ENCODE results near the gene CARD9.

Gene CARD9

GRCh38 chr9:136401173-136401922 lies 27.9 kb upstream of the CARD9 start:
- DNase-seq (ENCODE audit: low read depth, low spot score): no peak

DNA sequence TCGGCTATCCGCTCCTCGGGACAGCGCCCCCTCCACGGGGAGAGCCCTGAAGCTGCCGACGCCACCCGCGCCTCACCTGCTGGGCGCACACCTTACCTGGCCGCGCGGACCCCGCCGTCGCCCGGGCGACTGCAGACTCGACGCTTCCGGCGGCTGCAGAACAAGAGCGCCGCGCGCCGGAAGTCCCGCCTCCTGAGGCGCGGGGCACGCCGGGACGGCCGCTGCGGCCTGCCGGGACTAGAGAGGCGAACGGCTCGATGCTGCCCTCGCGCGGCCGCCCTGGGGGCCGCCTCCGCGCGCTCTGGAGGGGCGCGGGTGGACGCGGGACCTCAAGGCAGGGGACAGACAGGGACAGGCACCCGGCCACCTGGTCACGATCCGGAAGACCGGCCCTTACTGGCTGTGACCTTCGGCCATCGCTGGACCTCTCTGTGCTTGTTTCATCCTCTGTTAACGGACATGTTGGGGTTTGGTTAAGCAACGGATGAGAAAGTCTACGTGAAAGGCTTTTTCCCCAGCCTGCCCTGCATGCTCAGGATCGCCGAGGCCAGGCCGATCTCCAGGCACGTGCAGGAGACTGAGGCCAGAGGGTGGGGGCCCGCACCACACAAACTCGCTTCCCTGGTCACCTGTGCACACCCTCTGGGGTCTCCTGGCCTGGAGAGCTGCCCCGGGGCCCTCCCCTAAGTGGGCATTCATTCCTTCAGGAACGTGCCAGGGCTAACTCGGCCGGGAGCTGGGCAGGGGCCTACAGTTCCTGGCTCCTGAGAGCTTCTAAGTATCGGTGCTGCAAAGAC lies 26.8 kb upstream of the CARD9 start, which contains the start of gene SNAPC4:
SNAPC4 (minus strand) TSS at position 133 of the 797 bp plus-strand sequence. CDS start 1,742 bp downstream, outside the sequence.
- DNase-seq (ENCODE audit: low read depth, low spot score): peak; percentile 94

GRCh38 chr9:136399176-136400037 lies 25.9 kb upstream of the CARD9 start:
- DNase-seq (ENCODE audit: low read depth, low spot score): peak; percentile 31

DNA sequence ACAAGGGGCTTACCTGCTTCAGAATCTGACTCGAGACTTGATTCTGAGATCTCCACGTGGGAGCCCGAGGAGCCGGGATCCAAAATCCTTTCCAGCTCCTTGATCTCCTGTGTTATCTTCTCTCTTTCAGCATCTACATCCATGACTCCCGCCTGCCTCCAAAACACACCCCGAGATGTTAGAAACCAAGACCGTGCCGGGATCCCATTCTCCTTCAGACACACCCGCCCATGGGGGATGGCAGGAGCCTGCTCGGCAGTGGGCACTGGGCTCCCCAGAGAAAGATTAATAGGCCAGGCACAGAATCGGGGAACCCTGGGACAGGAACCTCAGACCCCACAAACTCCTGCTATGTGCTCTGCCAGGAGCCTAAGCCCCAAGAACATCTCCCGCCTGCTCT lies 24.8 kb upstream of the CARD9 start:
- no peak for DNase-seq (ENCODE audit: low read depth, low spot score)

DNA sequence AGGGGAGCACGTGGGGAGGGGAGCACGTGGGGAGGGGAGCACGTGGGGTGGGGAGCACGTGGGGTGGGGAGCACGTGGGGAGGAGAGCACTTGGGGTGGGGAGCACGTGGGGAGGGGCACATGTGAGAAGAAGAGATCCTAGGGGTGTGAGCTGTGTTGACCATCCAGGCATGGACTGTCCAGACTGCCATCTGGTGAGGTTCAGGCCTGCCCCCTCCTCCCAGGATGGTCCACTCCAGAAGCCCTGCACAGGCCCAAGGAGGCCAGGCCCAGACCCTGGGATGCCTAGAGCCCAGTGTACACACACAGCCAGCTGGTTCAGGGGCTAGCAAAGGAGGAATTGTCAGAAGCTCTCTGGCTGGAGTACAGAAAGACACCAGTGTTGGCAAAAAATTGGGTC lies 24.2 kb upstream of the CARD9 start:
- DNase-seq (ENCODE audit: low read depth, low spot score): no peak

DNA sequence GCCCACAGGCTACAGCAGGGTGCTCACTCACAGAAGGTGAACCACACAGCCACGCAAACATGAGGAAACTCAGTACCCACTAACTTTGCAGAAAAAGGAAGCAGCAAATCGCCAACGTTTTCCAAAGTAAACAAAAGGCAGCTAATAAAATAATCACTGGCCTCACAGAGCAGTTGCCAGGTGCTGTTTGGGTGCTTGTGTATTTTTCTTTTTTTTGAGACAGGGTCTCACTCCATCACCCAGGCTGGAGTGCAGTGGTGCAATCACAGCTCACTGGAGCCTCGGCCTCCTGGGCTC lies 22.7 kb upstream of the CARD9 start:
- no peak for DNase-seq (ENCODE audit: low read depth, low spot score)

DNA sequence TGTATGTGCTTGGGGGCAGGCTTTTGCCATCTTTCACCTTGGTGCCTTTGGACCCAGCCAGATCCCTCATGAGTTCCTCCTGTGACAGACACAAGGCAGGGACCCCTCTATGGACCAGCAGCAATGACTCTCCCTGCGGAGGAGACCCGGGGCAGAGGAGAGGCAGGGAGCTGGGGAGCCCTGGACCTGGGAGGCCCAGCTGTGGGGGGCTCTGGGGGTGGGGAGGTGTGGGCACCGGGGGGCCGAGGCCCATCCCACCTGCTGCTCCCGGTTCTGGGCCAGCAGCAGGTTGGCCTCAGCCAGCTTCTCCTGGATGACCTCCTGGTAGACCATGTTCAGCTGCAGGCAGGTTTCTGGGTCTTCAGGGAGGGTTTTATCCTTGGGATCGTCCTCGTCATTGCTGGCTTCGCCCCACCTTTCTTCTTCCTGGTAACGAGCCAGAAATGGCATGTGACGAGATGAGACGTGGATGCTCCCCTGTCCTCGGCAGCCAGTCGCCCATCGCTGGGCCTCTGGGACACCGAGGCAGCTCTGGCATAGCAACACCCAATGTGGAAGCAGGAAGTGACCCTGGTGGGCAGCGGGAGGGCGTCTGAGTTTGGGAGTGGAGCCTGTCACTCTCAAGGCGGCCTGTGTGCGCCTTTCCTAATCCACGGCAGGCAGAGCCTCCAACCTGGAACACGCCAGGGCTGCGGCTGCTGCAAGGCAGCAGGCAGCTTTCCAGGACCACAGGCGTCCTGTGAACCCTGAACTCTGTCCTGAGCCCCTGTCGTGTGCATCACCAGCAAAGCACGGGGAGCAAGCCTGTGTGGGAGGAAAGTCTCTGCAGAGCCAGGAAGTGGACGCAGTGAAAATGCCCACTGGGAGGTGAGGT lies 22.1 kb upstream of the CARD9 start:
- DNase-seq (ENCODE audit: low read depth, low spot score): no peak

DNA sequence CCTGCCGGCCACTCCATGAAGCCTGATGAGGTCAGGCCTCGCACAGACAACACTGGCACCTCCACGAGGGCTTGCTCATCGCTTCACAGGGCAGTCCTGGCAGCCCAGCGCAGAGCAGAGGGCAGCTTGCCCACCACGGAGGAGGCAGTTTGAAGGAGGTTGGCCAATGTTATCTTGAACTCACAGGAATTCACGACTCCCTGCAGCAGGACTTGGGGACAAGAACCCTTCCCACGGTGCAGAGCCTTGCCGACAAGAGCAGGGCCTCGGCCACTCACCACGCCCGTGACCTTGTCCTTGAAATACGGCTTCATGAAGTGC lies 21.5 kb upstream of the CARD9 start:
- DNase-seq (ENCODE audit: low read depth, low spot score): no peak

DNA sequence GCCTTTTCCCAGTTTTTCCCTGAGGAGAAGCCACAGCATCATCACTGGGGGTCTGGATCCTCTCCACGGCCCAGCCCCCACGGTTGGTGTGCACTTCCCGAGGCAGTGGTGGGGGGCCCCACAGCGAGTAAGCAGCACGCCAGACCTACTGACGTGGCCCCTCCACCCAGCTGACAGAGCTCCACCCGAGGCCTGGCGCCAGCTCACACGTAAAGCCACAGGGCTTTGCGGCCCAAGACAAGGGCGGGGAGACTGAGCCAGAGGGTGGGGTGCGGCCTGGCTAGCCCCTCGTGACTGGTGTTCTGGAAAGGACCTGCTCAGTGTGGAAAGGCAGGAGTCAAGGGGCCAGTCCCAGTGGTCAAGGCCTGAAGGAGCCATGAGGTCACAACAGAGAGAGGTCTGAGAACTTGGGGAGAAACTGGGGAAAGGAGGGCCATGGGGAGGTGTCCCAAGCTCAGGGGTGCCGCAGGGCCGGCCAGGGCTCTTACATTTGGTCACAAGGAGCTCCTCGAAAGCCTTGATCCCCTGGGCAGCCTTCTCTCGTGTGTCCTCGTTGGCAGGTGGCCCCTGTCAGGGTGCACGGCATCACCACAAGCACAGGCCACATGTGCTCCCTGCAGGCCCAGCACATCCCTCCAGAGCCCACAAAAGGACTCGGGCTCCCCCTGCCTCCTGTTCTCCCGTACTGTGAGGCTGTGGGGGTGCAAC lies 21.0 kb upstream of the CARD9 start:
- DNase-seq (ENCODE audit: low read depth, low spot score): no peak

DNA sequence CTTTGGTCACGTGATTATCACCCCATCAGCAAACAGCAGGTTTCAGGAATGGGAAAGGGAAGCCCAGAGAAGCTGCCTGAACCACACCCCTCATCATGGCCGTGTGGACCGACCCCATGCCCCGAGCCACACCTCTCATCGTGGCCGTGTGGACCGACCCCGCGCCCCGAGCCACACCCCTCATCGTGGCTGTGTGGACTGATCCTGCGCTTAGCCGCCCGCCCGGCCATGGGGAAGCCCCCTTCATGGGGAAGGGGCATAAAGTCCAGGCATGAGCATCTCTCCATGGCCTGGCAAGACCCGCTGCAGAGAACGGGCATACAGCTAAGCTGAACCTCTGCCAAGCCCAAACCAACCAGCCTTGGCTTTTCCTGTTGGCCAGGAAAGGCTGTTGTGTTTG lies 20.1 kb upstream of the CARD9 start:
- DNase-seq (ENCODE audit: low read depth, low spot score): no peak

DNA sequence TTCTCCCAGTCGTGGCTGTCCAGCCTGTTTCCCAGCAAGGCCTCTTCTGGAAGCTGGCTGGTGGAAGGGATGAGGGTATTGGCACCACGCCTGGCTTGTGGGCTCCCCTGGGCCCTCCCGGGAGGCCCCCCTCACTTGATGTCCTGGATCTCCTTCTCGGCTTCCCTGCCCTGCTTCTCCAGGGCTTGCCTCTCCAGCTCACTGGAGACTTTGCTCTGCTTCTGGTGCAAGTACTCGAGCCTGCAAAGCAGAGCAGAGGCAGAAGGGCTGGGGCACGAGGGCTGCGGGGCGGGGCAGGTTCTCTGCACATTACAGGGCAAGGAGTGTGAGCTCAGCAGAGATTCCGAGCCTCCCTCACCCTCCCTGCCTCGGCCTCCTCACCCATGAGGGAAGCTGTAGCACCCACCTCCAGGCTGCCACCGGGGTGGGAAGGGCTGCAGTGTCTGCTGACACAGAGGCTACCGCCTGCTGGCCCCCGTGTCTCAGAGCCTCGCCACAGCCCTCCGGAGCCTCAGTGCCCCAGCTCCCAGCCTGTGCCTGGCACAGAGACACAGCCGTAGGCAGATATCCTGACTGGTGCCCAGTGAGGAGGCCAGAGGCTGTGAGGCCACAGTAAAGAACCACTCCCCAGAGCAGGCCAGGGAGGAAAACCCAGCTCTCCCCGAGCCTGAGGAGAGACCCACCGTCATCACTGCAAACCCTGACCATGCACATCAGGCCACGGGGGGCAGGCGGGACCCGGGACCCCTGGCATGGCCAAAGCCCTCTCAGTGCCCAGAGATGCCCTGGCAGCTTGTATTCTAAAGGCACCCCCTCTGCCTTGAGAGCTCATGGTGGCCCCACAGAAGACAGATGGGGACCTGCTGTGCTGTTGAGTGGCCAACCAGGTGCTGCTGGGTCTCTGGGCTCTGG lies 19.3 kb upstream of the CARD9 start:
- no peak for DNase-seq (ENCODE audit: low read depth, low spot score)

- DNase-seq (ENCODE audit: low read depth, low spot score): no peak
These were observed 18.5 kb upstream of the CARD9 start for GRCh38 chr9:136391737-136392537.

- no peak for DNase-seq (ENCODE audit: low read depth, low spot score)
These were observed 15.9 kb upstream of the CARD9 start for GRCh38 chr9:136389396-136389795.

- DNase-seq (ENCODE audit: low read depth, low spot score): no peak
These were observed 13.7 kb upstream of the CARD9 start for GRCh38 chr9:136387217-136387616.

- DNase-seq (ENCODE audit: low read depth, low spot score): no peak
These were observed 12.5 kb upstream of the CARD9 start for GRCh38 chr9:136386018-136386417.

DNA sequence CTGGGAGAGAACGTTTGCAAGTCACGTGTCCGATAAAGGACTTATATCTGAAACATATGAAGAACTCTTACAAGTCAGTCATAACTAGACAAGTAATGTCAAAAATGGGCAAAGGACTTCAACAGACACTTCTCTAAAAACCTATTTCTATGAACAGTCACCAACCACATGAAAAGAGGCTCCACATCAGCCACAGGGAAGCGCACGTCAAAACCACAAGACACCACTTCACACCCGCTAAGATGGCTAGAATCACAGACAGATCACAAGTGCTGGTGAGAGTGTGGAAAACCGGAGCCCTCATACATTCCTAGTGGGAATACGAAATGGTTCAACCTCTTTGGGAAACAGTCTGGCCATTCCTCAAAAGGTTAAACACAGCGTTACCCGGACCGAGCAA lies 11.5 kb upstream of the CARD9 start:
- no peak for DNase-seq (ENCODE audit: low read depth, low spot score)

DNA sequence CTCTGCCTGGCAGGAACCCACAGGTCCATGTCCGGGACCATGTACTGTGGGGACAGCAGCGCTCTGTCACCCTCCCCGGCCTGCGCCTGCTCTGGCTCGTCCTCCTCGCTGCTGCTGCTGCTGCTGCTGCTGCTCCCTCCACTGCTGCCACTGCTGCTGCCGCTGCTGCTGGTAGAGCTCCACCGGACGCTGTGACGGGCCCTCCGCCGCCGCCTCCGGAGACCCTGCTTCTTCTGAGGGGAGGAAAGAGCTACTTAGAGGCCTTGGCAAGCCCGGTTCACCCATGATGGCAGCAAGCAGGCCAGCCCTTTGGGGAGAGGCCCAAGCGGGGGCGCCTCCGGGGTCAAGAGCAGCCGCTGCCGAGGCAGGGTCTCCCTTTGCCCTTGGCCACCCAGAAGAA lies 10.0 kb upstream of the CARD9 start:
- no peak for DNase-seq (ENCODE audit: low read depth, low spot score)

GRCh38 chr9:136381966-136382513 lies 8.6 kb upstream of the CARD9 start:
- DNase-seq (ENCODE audit: low read depth, low spot score): no peak

- no peak for DNase-seq (ENCODE audit: low read depth, low spot score)
These were observed 7.8 kb upstream of the CARD9 start for GRCh38 chr9:136381311-136381710.
